ENCODE results near the gene KNTC1.

DNA sequence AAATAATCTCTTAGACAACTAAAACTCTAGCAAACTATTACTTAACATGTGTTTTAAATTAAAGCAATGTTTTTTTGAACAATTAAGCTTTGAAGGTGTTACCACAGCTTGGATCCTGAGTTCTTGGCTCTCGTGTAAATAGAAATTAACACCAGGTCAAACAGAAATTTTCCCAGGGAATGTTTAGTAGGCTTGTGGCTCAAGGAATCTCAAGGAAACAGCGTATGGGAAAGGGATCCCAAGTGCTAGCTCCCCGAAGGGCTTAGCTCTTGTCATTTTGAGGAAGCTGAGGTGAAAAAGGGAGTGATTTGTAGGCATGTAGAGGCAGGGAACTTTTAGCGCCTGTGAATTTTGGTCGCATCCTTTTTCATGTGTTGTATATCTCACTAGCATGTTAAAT lies 11.4 kb downstream of the KNTC1 start:
- TF ChIP-seq, protein P1, sequence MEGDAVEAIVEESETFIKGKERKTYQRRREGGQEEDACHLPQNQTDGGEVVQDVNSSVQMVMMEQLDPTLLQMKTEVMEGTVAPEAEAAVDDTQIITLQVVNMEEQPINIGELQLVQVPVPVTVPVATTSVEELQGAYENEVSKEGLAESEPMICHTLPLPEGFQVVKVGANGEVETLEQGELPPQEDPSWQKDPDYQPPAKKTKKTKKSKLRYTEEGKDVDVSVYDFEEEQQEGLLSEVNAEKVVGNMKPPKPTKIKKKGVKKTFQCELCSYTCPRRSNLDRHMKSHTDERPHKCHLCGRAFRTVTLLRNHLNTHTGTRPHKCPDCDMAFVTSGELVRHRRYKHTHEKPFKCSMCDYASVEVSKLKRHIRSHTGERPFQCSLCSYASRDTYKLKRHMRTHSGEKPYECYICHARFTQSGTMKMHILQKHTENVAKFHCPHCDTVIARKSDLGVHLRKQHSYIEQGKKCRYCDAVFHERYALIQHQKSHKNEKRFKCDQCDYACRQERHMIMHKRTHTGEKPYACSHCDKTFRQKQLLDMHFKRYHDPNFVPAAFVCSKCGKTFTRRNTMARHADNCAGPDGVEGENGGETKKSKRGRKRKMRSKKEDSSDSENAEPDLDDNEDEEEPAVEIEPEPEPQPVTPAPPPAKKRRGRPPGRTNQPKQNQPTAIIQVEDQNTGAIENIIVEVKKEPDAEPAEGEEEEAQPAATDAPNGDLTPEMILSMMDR (IDR thresholded peaks at IDR 0.05; ENCODE audit: low read length), result no peak
- no peak for TF ChIP-seq EZH2 (IDR thresholded peaks at IDR 0.05; ENCODE audit: borderline replicate concordance, low read length)

Measured in OCI-LY1 (cell line).